Progenitor cell of endocrine pancreas (in vitro differentiated cells): Measurements from ENCODE around the gene DOK1. TPM values are rescaled to one million over a fixed set of nuclear protein-coding genes. Genes with fewer than 3 reads are reported as not detected.

ENCODE experiments used
- DNase-seq: peaks from one replicate; pipeline ENCODE4 v3.0.0; 2021; ENCODE audit warnings: low spot score; ENCODE audit not compliant: unreplicated experiment
- H3K27ac Mint-ChIP-seq: 2 replicates; pipeline ENCODE4 v1.8.0; 2021; ENCODE audit warnings: mild to moderate bottlenecking, moderate library complexity, mixed read lengths
- H3K27me3 Mint-ChIP-seq: 2 replicates; pipeline ENCODE4 v1.8.0; 2021; ENCODE audit warnings: mixed read lengths
- H3K36me3 Mint-ChIP-seq: 2 replicates; pipeline ENCODE4 v1.8.0; 2022; ENCODE audit warnings: mixed read lengths; ENCODE audit not compliant: insufficient read depth
- H3K4me1 Mint-ChIP-seq: 2 replicates; pipeline ENCODE4 v1.8.0; 2021; ENCODE audit warnings: low read depth, mixed read lengths
- H3K4me3 Mint-ChIP-seq: 2 replicates; pipeline ENCODE4 v1.8.0; 2021; ENCODE audit warnings: low read depth, mild to moderate bottlenecking, moderate library complexity, mixed read lengths
- H3K9me3 Mint-ChIP-seq: 2 replicates; pipeline ENCODE4 v1.8.0; 2021; ENCODE audit warnings: low read depth, mixed read lengths
- CTCF ChIP-seq: fragments of 200-600 bp; sonication (generic); IDR thresholded peaks from one replicate; pipeline ENCODE4 v1.5.0; 2021; ENCODE audit warnings: antibody characterized with exemption, mild to moderate bottlenecking; ENCODE audit not compliant: unreplicated experiment
- total RNA-seq: library from RNA; stranded (reverse); gene quantifications from 2 replicates; pipeline ENCODE4 v1.2.1, GENCODE V29; 2021

DOK1 gene
- total RNA-seq, 1 donor from 2014 or later = 18.5 TPM

- Mint-ChIP-seq H3K36me3 (no peaks in the 10 kb centered on the region), H3K4me1 (peaks cover 2% of the 10 kb centered on the region), H3K27ac (no peak overlapping the region), H3K27me3 (peaks cover 21% of the 10 kb centered on the region), H3K4me3 (no peak overlapping the region), H3K9me3 (no peaks in the 10 kb centered on the region)
- no peak for DNase-seq
- no peak for TF ChIP-seq CTCF
These were observed 34.1 kb downstream of the DOK1 start for GRCh38 chr2:74588664-74589063.

- H3K36me3 Mint-ChIP-seq = no peaks in the 10 kb centered on the region
- peaks cover 16% of the 10 kb centered on the region for H3K27me3 Mint-ChIP-seq
- no peak overlapping the region for H3K27ac Mint-ChIP-seq
- TF ChIP-seq CTCF = no peak
- no peaks in the 10 kb centered on the region for H3K9me3 Mint-ChIP-seq
- no peak overlapping the region for H3K4me3 Mint-ChIP-seq
- H3K4me1 Mint-ChIP-seq = peaks cover 1% of the 10 kb centered on the region
- no peak for DNase-seq
These were observed 39.6 kb downstream of the DOK1 start for GRCh38 chr2:74593826-74594772.

GRCh38 chr2:74596584-74596983 lies 42.1 kb downstream of the DOK1 start:
- Mint-ChIP-seq H3K36me3 (no peaks in the 10 kb centered on the region), H3K27me3 (peaks cover 11% of the 10 kb centered on the region), H3K27ac (no peak overlapping the region), H3K4me1 (peaks cover 1% of the 10 kb centered on the region), H3K9me3 (no peaks in the 10 kb centered on the region), H3K4me3 (no peak overlapping the region)
- no peak for TF ChIP-seq CTCF
- DNase-seq = no peak

- H3K4me3 Mint-ChIP-seq = no peak overlapping the region
- no peaks in the 10 kb centered on the region for H3K9me3 Mint-ChIP-seq
- no peak for DNase-seq
- H3K27ac Mint-ChIP-seq = no peak overlapping the region
- TF ChIP-seq CTCF = no peak
- H3K4me1 Mint-ChIP-seq = peaks cover 1% of the 10 kb centered on the region
- H3K27me3 Mint-ChIP-seq = peaks cover 16% of the 10 kb centered on the region
- H3K36me3 Mint-ChIP-seq = no peaks in the 10 kb centered on the region
These were observed 42.9 kb downstream of the DOK1 start for GRCh38 chr2:74597410-74597809.

GRCh38 chr2:74599676-74600075 lies 45.2 kb downstream of the DOK1 start:
- Mint-ChIP-seq H3K27ac (no peak overlapping the region), H3K27me3 (peaks cover 18% of the 10 kb centered on the region), H3K9me3 (no peaks in the 10 kb centered on the region), H3K36me3 (no peaks in the 10 kb centered on the region), H3K4me3 (no peak overlapping the region), H3K4me1 (no peaks in the 10 kb centered on the region)
- DNase-seq = no peak
- TF ChIP-seq CTCF = no peak
